CD4-positive, alpha-beta T cell treated with Interferon gamma for 1 hour (primary cell): Measurements from ENCODE around the gene TAF3.
A peak's percentile ranks its signal among the peaks of the same experiment; 100 is the strongest.
"Not testable (repeated sequence)": the region's sequence is repeated elsewhere in the genome, so short reads cannot be mapped to it uniquely, and the experiment has no call there.

ENCODE experiments used
- DNase-seq: peaks from one replicate; pipeline ENCODE4 v3.0.0-alpha.2; 2020

TAF3 gene

GRCh38 chr10:7818295-7819120, at the start of gene TAF3:
TSS of gene TAF3 (plus strand) at chr10:7818505. CDS start at chr10:7818710, 205 bp downstream.
- peak; percentile 85 for DNase-seq

GRCh38 chr10:7773845-7774801, 44.2 kb upstream of the TAF3 start:
- DNase-seq: no peak

GRCh38 chr10:7776777-7777176, 41.5 kb upstream of the TAF3 start:
- no peak for DNase-seq

- not testable (repeated sequence) for DNase-seq
These were observed 36.1 kb upstream of the TAF3 start for GRCh38 chr10:7782194-7782593.

GRCh38 chr10:7786430-7786829, 31.9 kb upstream of the TAF3 start:
- no peak for DNase-seq

GRCh38 chr10:7787150-7787856, 31.0 kb upstream of the TAF3 start:
- no peak for DNase-seq

GRCh38 chr10:7787857-7788638, 30.3 kb upstream of the TAF3 start, which contains the start of the genes ATP5F1C and KIN:
TSS of gene ATP5F1C (plus strand) at chr10:7788177. CDS start at chr10:7788208, 31 bp downstream.
TSS of gene KIN (minus strand) at chr10:7787993. CDS start at chr10:7787933, 60 bp downstream.
- DNase-seq: peak; percentile 97

- no peak for DNase-seq
These were observed 29.5 kb upstream of the TAF3 start for GRCh38 chr10:7788639-7789286.

GRCh38 chr10:7789390-7789789, 28.9 kb upstream of the TAF3 start:
- no peak for DNase-seq

GRCh38 chr10:7792541-7792940, 25.8 kb upstream of the TAF3 start:
- no peak for DNase-seq

GRCh38 chr10:7794251-7795026, 23.9 kb upstream of the TAF3 start:
- DNase-seq: no peak

GRCh38 chr10:7795605-7796004, 22.7 kb upstream of the TAF3 start:
- no peak for DNase-seq

- DNase-seq: no peak
These were observed 20.7 kb upstream of the TAF3 start for GRCh38 chr10:7797582-7797981.

- DNase-seq: no peak
These were observed 15.7 kb upstream of the TAF3 start for GRCh38 chr10:7802606-7803005.

GRCh38 chr10:7804216-7804615, 14.1 kb upstream of the TAF3 start:
- DNase-seq: no peak

- DNase-seq: no peak
These were observed 13.6 kb upstream of the TAF3 start for GRCh38 chr10:7804741-7805140.

GRCh38 chr10:7808686-7809267, 9.5 kb upstream of the TAF3 start:
- DNase-seq: no peak

- no peak for DNase-seq
These were observed 7.9 kb upstream of the TAF3 start for GRCh38 chr10:7810443-7810842.

GRCh38 chr10:7811000-7811399, 7.3 kb upstream of the TAF3 start:
- DNase-seq: no peak

- not testable (repeated sequence) for DNase-seq
These were observed 6.6 kb upstream of the TAF3 start for GRCh38 chr10:7811743-7812142.
